HG03342 (cell line): ENCODE results near the gene CDC42BPB.
A peak's percentile ranks its signal among the peaks of the same experiment; 100 is the strongest.

Experiments used
- ATAC-seq: cut with Tn5 transposase; IDR thresholded peaks from one replicate; pipeline ENCODE4 v1.9.1; 2021; ENCODE audit warnings: mild to moderate bottlenecking, moderate library complexity; ENCODE audit not compliant: unreplicated experiment

Gene CDC42BPB

DNA sequence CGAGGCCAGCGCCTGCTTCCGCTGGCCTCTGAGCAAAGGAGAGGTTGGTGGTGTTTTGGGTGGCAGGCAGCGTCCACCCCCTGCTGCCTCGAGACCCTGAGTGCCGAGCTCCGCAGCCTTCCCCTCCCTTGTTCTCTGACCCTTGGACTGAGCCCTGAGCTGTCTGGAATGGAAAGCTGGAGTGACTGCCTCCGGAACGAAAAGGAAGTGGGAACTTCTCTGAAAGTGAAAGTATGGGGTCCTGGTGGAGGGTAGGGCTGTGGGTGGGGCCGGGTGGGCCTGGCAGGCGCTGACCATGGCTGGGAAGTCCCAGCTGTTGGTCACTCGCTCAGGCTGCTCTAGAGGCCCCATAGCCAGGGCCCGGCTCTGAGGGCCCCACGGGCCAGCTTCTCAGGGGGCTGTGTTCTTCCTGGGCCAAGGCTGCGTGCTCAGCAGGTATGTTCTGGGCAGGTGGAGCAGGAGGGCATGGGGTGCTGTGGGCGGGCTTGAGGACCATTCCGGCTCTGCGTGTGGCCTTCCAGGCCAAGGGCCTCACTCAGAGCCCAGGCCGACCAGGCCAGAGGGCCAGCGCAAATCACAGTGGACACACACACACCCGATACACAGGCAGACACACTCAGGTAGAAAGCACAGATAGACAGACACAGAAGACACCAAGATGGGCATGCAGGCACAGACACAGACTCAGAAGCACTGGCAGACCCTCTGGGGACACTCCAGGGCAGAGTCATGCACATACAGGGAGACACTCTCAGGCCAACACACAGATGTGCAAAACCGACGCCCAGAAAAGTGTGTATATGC, 37.3 kb upstream of the CDC42BPB start, which contains the start of gene EXOC3L4:
Gene EXOC3L4, plus strand, starts transcription at position 320 of the 804 bp plus-strand sequence. CDS start 5,495 bp downstream, outside the sequence.
- ATAC-seq = no peak

DNA sequence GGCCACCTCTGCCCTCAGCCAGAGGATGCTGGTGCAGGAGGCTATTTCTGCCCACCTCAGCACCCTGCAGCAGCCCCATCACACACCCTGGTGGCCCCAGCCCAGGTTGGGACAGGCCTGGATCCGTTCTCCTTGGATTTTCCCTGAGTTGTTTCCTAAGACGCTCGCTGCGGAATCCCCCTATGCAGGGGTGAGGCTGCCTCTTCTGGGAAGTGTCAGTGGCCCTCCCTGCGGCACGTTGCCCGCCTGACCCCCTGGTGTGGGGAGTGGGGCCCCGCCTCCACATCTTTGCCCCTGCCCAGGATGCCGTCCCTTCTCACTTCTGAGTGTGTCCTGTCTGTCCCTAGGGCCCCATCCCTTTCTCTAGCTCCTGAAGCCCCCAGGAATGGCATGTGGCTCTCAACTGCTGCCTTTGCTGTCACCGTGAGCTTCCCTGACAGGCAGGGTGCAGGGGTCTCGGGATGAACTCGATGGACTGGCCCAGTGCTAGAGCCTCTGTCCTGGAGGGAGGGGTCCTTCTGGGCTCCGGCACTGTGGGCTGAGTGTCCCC, 36.6 kb upstream of the CDC42BPB start:
- ATAC-seq = no peak

DNA sequence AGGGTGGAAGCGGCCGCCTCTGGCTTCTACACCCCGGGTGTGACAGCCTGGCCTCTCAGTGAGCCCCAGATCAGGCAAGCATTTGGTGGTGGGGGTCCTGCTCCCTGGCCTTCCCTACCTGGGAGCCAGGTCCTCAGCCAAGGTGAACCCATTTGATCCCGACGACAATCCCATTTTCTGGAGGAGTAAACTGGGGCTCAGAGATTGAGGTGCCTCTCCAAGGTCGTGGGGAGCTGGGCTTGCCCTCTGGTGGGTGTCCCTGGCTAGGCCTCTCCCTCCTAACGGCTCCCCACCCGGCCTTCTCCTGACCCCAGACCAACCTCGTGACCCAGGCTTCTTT, 34.5 kb upstream of the CDC42BPB start:
- no peak for ATAC-seq

DNA sequence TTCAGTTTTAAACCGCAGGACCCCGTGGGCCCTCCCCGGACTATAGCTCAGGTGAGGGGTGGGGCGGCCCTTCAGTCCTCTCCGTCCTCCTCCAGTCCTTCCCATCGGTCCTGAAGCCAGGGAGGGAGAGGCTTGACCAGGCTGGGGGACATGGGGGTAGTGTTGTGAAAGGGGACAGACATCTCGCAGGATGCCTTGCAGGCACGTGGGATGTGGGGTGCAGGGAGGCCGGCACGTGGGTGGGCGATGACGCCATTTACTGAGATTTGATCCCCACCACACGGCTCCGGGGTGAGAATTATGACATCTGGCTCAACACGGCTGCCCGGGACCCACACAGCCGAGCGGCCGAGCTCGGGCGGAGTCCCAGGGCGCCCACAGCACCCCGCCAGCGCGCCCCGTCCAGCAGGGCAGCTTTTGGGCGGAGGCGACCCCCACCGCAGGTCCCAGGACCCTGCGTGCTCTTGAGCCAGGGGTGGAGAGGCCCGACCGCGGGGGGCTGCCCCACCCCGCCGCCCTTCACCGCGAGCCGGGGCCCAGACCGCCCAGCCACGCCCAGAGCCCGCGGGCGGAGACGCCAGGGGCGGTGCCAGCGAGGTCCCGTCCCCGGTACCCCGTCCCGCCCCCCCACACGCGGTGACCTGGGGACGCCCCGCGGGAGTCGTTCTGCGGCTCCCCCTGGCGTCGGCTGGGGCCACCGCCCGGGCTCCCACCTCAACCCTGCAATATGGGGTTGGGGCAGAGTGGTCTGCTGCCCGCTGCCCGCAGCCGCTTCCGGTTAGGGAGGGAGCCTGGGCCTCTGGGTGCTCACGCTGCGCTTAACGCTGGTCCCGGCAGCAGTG, 33.9 kb upstream of the CDC42BPB start:
- peak; percentile 52 for ATAC-seq

DNA sequence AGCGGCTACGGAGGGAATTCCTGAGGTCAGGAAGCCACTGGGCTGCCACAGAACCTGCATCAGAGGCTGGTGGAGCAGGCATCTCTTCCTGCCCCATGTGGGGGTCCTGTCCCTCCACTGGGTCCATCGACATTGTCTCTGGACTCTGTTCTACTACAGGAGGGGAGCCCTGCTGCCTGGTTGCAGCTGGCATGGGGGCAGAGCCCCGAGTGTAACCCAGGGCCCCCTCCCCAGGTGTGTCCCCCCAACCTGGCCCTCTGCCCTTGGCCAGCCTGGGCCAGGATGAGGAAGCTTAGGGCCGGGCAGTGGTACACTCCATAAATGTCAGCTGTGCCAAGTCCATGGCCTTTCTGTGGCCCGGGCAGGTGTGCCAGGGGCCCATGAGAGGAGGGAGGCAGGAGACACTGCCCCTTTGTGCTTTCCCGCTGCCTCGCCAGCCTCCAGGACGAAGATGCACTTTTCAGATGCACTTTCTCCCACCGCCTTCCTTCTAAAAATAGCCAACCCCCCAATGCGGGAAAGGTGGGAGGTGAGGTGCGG, 33.2 kb upstream of the CDC42BPB start:
- ATAC-seq = no peak

DNA sequence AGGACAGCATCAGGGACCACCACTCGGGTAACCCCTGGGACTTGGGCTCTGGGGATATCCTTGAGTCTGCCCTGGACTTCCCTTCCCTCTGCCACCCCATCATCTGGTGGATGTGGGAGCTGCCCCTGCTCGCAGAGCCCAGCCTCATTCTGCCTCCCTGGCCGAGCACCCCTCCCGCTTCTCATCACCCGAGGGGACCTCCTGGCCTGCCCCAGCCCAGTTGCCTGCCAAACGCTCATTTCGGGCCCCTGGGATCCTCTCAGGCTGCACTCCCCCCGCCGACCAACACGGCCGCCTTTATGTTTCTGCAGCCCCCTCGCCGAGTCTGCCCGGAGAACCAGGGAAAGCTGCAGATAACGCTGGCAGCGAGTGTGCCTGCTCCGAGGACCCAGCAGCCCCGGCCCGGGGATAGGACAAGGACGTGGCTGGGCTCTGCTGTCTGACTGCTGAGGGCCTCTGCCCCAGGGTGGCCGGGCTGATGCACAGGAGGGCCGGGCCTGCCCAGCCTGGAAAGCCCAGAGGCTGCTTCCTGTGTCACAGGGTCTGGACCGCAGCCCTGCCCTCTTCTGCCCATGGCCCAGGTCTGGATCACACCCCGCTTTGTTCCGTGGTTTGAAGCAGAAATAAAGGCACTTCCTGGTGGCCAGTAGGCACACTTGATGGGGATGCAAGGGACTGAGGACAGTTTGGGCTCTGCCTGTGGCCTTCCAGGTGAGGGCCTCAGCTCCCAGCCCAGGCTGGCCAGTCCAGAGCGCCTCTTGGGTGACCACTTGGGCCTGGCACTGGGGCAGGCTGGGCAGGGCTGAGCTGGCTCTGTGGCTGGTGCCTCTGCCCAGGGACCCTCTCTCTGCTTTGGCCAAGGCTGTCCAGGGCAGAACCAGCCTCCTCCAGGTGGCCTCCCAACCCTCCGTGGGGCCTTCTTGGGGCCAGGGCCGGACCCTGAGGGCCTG, 32.3 kb upstream of the CDC42BPB start:
- no peak for ATAC-seq

DNA sequence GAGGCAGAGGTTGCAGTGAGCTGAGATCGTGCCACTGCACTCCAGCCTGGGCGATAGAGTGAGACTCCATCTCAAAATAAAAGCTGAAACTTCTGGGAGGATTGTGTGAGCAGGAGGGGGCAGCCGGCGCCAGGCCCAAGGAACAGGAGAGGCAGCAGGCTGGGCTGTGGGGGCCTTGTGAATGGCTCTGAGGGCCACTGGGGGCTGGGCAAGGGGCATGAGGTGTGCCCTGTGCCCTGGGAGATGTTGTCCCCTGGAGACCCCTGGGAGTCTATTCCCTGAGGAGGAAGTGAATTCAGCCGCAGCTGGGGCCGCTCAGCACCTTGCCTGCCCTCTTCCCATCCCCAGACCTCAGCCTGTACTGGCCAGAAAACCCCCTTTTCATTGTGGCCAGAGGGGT, 31.6 kb upstream of the CDC42BPB start:
- ATAC-seq = no peak

DNA sequence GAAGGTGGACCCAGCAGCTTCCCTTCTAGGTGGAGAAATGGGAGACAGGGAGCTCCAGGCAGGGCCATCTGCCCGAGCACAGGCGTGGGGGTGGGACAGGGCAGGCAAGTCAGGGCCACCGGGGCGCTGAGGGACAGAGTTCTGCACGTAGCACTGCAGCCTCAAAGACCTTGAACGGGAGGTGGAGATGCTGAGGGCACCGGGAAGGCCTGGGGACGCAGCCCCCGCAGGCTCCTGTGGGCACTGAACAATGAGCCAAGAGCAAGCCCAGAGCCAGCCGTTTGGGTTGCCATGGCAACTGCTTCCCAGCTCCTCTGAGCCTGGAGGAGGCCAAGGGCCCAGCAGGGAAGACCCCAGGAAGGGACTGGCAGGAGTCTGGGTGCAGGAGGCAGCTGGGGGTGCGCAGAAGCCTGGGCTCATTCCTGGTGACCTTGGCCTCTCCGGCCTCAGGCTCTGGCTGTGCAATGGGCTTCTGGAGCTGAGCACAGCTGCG, 30.0 kb upstream of the CDC42BPB start:
- no peak for ATAC-seq

DNA sequence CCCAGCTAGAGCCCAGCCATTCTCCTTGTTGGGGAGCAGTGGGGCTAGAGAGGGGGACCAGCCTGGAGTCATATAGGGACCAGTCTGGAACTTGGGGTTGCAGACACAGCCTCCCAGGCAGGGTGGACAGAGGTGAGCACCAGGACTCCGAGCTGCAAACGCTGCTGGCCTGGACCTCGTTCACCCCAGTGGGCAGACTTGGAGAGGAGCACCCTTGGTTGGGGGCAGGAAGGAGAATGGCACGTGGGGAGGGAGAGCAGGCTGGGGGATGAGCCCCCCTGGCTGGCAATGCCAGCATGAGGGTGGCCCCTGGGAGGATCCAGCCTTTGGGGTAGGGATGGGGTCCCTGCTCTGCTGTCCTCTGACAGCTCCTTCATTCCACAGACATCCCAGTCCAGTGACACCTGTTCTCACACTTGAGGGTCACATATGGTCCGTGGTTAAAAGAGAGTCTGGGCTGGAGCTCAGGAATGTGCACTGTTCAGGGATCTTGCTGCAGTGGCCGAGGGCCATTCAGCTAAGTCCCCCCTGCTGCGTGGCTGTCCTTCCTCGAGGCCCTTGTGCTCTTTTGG, 29.5 kb upstream of the CDC42BPB start:
- ATAC-seq = no peak

DNA sequence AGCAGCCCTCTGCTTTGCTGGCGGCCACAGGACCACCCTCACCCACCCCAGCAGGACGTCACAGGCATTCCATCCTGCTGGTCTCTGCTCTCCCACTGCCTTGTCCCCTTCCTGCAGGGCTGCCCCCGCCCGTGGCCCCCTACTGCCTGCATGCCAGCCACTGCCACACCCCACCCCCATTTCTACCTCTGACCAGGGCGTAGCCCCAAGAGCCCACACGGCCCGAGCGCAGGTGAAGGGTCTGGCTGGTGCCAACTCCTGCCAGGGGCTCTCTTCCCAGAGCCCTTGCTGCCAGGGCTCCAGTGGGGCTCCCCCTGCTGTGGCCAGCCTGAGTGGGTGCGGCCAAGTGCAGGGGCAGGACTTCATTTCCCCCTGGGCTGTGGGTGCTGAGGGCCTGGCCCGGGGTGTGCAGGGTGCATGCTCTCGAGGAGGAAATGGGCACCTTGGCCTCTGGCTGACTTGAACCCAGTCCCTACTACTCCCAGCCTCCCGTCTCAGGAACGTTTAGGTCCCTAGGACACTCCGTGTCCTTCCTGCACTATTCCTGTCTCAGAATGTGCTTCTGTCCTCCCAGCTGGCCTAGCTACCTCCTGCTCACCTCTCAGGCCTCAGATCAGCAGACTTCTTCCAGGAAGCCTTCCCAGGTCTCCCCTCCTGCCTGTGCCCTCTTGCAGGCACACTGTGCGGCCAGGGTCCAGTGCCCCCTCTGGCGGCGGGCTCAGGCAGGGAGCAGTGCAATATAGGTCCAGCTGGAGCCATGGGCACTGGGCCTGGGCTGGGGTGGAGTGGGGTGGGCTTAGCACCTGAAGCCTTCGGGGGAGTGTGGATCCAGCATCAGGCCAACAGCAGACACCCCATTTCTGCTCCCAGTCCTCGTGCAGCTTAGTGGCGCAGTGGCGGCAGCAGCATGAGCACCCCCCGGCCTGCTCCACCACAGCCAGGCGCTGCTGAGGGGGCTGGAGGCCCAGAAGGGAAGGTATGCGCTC, 28.1 kb upstream of the CDC42BPB start:
- no peak for ATAC-seq

DNA sequence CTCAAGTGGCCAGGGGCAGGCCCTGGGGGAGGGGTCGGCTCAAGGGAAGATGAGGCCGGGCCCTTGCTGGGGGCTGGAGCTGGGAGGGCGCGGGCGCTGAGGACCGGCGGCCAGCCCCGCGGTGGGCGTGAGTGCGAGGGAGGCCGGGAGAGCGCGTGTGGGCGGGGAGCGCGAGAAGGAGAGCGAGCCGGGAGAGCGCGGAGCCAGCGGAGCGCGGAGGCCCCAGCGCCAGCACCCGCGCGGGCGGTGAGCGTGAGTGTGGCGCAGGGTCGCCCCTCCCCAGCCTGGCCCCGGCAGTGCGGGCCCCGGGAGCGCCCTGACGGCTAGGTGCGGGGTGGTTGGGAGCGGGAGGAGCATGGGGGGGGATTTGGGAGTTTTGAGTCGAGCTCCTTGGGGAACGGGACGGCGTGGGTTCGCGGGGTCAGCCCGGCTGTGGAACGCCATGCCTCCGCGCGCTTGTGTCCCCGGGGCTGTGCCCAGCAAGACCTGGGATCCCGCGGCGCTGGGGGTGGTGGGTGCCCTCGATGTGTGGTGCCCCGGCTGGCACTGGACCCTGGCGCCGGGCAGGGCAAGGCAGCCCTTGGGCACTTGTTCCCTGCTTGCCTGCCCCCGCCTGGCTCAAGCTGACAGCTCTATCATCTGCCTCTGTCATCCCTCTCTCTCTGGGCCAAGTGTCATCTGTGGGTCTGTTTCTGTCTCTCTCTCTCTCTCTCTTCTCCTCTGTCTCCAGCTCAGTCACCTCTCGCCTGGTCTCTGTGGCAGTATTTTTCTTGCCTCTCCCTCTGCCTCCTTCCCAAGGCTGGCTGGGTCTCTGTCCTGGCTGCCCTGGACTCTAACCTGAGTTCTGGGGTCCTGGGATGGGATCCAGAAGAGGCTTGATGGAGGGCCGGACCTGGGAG, 26.9 kb upstream of the CDC42BPB start, which contains the start of gene LBHD2:
Gene LBHD2, plus strand, starts transcription at position 190 of the 899 bp plus-strand sequence. CDS start 1,803 bp downstream, outside the sequence.
- no peak for ATAC-seq

DNA sequence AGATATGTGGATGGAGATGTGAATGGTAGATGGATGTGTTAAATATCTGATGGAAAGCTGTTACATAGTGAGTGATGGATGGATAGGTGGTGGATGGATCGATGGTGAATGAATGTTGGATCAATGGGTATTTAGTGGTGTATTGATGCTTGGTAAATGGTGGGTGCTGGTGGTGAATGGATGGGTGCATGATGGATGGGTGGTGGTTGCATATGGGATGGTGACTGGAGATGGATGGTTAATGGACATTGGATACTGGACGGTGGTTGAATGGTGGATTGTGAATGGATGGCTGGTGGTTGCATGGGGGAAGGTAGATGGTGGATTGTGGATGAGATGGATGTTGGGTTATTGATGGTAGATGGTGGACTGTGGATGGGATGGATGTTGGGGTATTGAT, 24.6 kb upstream of the CDC42BPB start:
- no peak for ATAC-seq

DNA sequence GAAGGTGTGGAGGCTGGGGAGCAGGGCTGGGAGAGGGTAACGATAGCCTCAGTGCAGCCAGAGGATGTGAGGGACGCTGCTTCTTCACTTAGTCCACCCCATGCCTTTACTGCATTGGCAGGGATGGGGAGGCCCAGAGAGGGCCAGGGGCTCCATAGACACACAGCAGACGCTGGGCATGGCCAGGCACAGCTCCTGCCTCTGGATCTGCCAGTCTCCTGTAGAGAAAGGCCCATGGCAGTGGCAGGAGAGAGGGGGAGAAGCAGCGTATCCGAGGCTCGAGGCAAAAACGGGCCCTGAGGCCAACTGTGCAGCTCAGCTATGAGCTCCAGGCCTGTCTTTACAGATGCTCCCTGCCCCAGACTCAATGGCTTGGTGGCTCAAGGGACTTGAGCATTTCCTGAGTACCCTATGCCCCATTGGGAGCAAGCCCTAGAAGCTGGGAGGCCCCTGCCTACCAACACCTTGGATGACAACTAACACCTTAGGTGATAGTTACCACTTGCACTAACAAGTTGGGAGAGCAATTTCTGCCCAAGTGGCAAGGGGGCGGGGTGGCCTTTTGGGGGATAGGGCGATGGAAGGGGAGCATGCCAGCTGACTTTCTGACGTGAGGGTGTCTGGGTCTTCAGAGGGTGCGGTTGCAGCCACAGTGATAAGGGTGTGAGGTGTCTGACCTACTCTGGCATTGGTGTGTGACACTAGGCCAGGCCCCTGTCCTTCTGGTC, 21.7 kb upstream of the CDC42BPB start:
- ATAC-seq = no peak

DNA sequence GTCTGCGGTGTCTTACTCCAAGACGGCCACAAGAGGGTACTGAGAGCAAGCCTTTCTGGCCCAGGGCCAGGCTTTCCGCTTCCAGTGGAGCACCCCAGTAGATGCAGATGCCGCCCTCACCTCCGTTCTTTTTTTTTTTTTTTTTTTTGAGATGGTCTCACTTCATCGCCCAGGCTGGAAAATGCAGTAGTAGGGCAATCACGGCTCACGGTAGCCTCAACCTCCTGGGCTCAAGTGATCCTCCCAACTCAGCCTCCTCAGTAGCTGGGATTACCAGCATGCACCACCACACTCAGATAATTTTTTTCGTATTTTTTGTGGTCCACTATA, 21.0 kb upstream of the CDC42BPB start:
- peak; percentile 72 for ATAC-seq

DNA sequence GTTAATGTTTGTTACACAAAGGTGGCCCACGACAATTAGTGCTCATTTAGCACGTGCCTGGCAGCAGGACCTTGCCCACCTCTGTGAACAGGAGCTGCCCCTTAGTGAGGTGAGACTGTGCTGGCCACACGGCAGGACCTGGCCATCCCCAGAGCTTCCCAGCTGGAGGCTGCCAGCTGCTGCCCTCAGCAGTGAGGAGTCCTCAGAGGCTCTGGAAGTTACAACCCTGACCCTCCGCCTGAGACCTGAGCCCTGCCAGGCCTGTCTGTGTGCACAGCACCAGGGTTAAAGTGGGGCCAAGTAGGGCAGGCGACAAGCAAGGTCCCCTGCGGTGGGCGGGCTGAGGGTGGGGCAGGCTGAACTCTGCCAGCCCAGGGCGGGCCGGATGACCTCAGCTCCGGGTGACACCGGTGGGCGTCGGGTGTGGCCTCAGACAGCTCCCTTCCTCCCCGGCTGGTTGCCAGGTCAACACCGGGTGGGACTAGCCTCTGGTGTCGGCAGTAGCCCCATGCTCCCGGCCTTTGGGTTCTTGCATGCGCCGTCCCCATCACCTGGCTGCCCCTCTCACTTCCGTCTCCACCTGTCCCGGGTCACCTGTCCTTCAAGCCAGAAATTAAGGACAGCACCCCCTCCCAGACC, 17.5 kb upstream of the CDC42BPB start:
- ATAC-seq = no peak

DNA sequence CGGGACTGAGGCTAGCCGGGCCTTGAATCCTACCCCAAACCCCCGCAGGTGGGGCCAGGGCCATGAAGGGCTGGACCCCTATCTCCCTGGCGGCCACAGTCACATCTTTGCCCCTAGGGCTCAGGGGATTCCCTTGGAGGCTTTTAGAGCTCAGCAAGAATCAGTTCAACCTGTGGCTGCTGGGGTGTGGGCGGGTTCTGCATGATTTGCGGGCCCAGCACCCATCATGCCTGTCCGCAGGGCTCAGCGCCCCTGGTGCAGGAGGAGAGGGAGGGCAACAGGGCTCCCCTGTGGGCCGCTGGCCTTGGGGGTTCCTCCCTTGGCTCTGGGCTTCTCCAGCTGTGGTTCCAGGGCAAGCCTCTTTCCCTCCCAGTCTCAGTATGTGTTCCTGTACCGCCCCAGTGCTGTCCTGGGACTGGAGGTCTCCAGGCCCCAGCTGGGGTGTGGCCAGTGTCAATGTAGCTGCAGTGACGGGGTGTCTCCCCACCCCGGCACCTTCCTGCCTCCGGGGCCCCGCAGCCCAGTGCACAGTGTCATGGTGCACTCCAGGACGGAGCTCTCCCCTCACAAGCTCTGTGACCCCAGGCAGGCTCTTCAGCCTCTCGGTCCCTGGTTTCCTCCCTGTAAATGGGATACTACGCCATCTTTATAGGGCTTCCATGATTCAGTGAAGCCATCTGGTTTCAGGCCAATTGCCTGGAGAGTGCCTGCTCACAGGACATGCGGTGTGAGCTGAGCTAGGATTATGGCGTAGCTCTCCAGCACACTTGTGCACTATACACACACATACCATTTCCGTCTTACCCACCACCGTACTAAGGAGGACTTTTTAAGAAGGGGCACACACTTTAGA, 16.8 kb upstream of the CDC42BPB start:
- no peak for ATAC-seq
